Endothelial cell of umbilical vein (primary cell): ENCODE measurements around the gene ZBBX. TPM values are rescaled to one million over a fixed set of nuclear protein-coding genes. Genes with fewer than 3 reads are reported as not detected.

Experiments
- BruUV-seq: library from RNA; stranded (reverse); fragments of 400-500 nt; replicated peaks from 2 replicates; lab custom pipeline; 2021; lab: Mats Ljungman, UMichigan
- CTCF ChIA-PET: fragments of 300-600, 350-600 bp; sonication (Branson Sonifier 250); formaldehyde crosslinking; loops from one replicate; lab custom pipeline; 2021; ENCODE audit warnings: antibody characterized with exemption, inconsistent platforms; lab: Charles Lee
- POLR2A ChIA-PET: fragments of 300-600, 350-600 bp; sonication (Branson Sonifier 250); formaldehyde crosslinking; loops from one replicate; lab custom pipeline; 2021; ENCODE audit warnings: antibody characterized with exemption, inconsistent platforms; lab: Charles Lee
- DNase-seq: peaks from one replicate; pipeline ENCODE4 v3.0.0-alpha.2; 2011; ENCODE audit warnings: low read depth, low spot score
- FAIRE-seq: peaks from 2 replicates; lab custom pipeline; 2011; peaks lifted over from hg19 to GRCh38; lab: Jason Lieb, UNC
- H2AFZ ChIP-seq: 2 replicates; pipeline ENCODE4 v1.6.0; 2012; ENCODE audit warnings: low read depth, low read length, control low read depth, inconsistent platforms
- H3K27ac ChIP-seq: 2 replicates; pipeline ENCODE4 v1.5.1; 2011; ENCODE audit warnings: low read depth, mild to moderate bottlenecking, control low read depth, low read length, moderate library complexity; ENCODE audit not compliant: insufficient read depth
- H3K27me3 ChIP-seq, 2 experiments: 2 replicates each; pipeline versions ENCODE4 v1.6.0 to v1.6.1; 2011; ENCODE audit warnings: low read length in 2 of 2, mixed read lengths in 1 of 2; ENCODE audit not compliant: control insufficient read depth in 2 of 2, insufficient read depth in 2 of 2
- H3K36me3 ChIP-seq, 2 experiments: 2 replicates in 1 of 2; 3 replicates in 1 of 2; pipeline ENCODE4 v1.5.1; 2011; ENCODE audit warnings: low read length in 2 of 2, mild to moderate bottlenecking in 1 of 2, moderate library complexity in 1 of 2; ENCODE audit not compliant: control insufficient read depth in 2 of 2, insufficient read depth in 2 of 2; ENCODE audit errors: extremely low read depth in 1 of 2
- H3K4me1 ChIP-seq: 3 replicates; pipeline ENCODE4 v1.5.1; 2011; ENCODE audit warnings: mild to moderate bottlenecking, low read length; ENCODE audit not compliant: control insufficient read depth, insufficient read depth; ENCODE audit errors: extremely low read depth
- H3K4me2 ChIP-seq: 2 replicates; pipeline ENCODE4 v1.6.1; 2011; ENCODE audit warnings: low read length, control low read depth, mixed read lengths; ENCODE audit not compliant: insufficient read depth
- H3K4me3 ChIP-seq, 3 experiments: fragments of 200-600 bp in 1 of 3; sonication (generic), shearing (Covaris generic) in 1 of 3; replicated peaks in 1 of 3; 2 replicates each; pipeline ENCODE4 v1.5.1; 2011 to 2016; ENCODE audit warnings: control low read depth in 3 of 3, low read length in 3 of 3, mild to moderate bottlenecking in 2 of 3, inconsistent platforms in 1 of 3, low read depth in 1 of 3, moderate library complexity in 1 of 3; ENCODE audit not compliant: insufficient read depth in 1 of 3
- H3K79me2 ChIP-seq: 2 replicates; pipeline ENCODE4 v1.6.0; 2012; ENCODE audit warnings: low read length, inconsistent platforms; ENCODE audit not compliant: control insufficient read depth, insufficient read depth
- H3K9ac ChIP-seq: replicated peaks from 2 replicates; pipeline ENCODE3; 2011; ENCODE audit warnings: low read length, control low read depth; ENCODE audit not compliant: insufficient read depth; ENCODE audit errors: extremely low read depth
- H3K9me1 ChIP-seq: replicated peaks from 3 replicates; pipeline ENCODE4 v1.6.0; 2011; ENCODE audit warnings: mild to moderate bottlenecking, low read length; ENCODE audit not compliant: control insufficient read depth, insufficient read depth; ENCODE audit errors: extremely low read depth
- H3K9me3 ChIP-seq: replicated peaks from 2 replicates; pipeline ENCODE4 v1.5.1; 2012; ENCODE audit warnings: low read length, inconsistent platforms; ENCODE audit not compliant: control insufficient read depth, insufficient read depth
- H4K20me1 ChIP-seq: replicated peaks from 2 replicates; pipeline ENCODE3; 2011; ENCODE audit warnings: mild to moderate bottlenecking, low read length; ENCODE audit not compliant: control insufficient read depth, insufficient read depth; ENCODE audit errors: extremely low read depth
- GATA2 ChIP-seq: IDR thresholded peaks from 2 replicates; pipeline ENCODE4 v1.7.0; 2011; ENCODE audit warnings: low read depth, mild to moderate bottlenecking, moderate library complexity, mixed read lengths, low read length; ENCODE audit not compliant: insufficient read length, insufficient read depth
- MYC ChIP-seq: IDR thresholded peaks from one replicate; pipeline ENCODE4 v1.6.1; 2011; ENCODE audit warnings: mild to moderate bottlenecking, low read depth, low read length
- POLR2A ChIP-seq: IDR thresholded peaks from 2 replicates; pipeline ENCODE4 v1.6.1; 2012; ENCODE audit warnings: low read depth, mild to moderate bottlenecking, control low read depth, low read length
- dilution Hi-C: fragments of 300-500 bp; cut with MboI; formaldehyde crosslinking; loops from one replicate; pipeline ENCODE4 v1.15.0; 2019; ENCODE audit warnings: low sequenced_read_pairs; ENCODE audit not compliant: extremely low pct_ligation_motif_present
- intact Hi-C: fragments of 100-400 bp; cut with micrococcal nuclease; formaldehyde crosslinking; loops from one replicate; pipeline ENCODE4 v1.10.0; 2022
- polyA plus RNA-seq, 4 experiments: library from polyadenylated mRNA; depleted of rRNA in 3 of 4; stranded (reverse) in 3 of 4; unstranded in 1 of 4; fragments of >200 nt; gene quantifications; 2 replicates each; pipeline versions ENCODE4 v1.2.1 to v1.2.3, GENCODE V29; 2011 to 2012; ENCODE audit warnings: missing spikeins in 1 of 4
- total RNA-seq: library from RNA; stranded (reverse); gene quantifications from 2 replicates; pipeline ENCODE4 v1.2.3, GENCODE V29; 2021

The ZBBX gene
- total and polyA plus RNA-seq, 2 donors (not counting 3 experiments of a cell fraction or from before 2014, with no cell fraction given) = not detected

GRCh38 chr3:167361306-167361705 lies 18.8 kb downstream of the ZBBX start:
- no peak overlapping the region for H3K4me2 ChIP-seq
- TF ChIP-seq MYC = no peak
- no peak for TF ChIP-seq POLR2A
- H3K9ac ChIP-seq = no peak overlapping the region
- H3K27ac ChIP-seq = no peak overlapping the region
- intact Hi-C loops (no loop called here), dilution Hi-C loops (no loop called here)
- no peaks in the 10 kb centered on the region for H3K36me3 ChIP-seq
- FAIRE-seq = no peak
- no peaks in the 10 kb centered on the region for H3K27me3 ChIP-seq
- H3K4me3 ChIP-seq = no peak overlapping the region
- no peak for DNase-seq
- ChIA-PET POLR2A (no interaction called here), CTCF (no interaction called here)
- no peaks in the 10 kb centered on the region for H3K79me2 ChIP-seq
- H2AFZ ChIP-seq = no peak overlapping the region
- H3K9me3 ChIP-seq = no peaks in the 10 kb centered on the region
- no TSS peak for BruUV-seq
- H4K20me1 ChIP-seq = no peaks in the 10 kb centered on the region
- no peaks in the 10 kb centered on the region for H3K9me1 ChIP-seq
- H3K4me1 ChIP-seq = no peaks in the 10 kb centered on the region

GRCh38 chr3:167355446-167355845 lies 24.7 kb downstream of the ZBBX start:
- Histone ChIP-seq H3K79me2 (no peaks in the 10 kb centered on the region), H3K9ac (no peak overlapping the region), H3K9me3 (no peaks in the 10 kb centered on the region), H3K4me3 (no peak overlapping the region), H3K36me3 (no peaks in the 10 kb centered on the region), H4K20me1 (no peaks in the 10 kb centered on the region), H2AFZ (no peak overlapping the region), H3K4me1 (no peaks in the 10 kb centered on the region), H3K4me2 (no peak overlapping the region), H3K27ac (no peak overlapping the region), H3K9me1 (no peaks in the 10 kb centered on the region), H3K27me3 (no peaks in the 10 kb centered on the region)
- TF ChIP-seq GATA2 = no peak
- POLR2A ChIA-PET = no interaction called here
- dilution Hi-C loops (no loop called here), intact Hi-C loops (no loop called here)
- CTCF ChIA-PET = interaction anchor here (1.4 kb wide), 1 partner anchor 25 kb away, joined by 4 read pairs; the partner anchor contains the start of gene ZBBX
- no TSS peak for BruUV-seq
- no peak for DNase-seq
- no peak for FAIRE-seq
